Measurements from ENCODE around the gene FBXO2.

The FBXO2 gene

DNA sequence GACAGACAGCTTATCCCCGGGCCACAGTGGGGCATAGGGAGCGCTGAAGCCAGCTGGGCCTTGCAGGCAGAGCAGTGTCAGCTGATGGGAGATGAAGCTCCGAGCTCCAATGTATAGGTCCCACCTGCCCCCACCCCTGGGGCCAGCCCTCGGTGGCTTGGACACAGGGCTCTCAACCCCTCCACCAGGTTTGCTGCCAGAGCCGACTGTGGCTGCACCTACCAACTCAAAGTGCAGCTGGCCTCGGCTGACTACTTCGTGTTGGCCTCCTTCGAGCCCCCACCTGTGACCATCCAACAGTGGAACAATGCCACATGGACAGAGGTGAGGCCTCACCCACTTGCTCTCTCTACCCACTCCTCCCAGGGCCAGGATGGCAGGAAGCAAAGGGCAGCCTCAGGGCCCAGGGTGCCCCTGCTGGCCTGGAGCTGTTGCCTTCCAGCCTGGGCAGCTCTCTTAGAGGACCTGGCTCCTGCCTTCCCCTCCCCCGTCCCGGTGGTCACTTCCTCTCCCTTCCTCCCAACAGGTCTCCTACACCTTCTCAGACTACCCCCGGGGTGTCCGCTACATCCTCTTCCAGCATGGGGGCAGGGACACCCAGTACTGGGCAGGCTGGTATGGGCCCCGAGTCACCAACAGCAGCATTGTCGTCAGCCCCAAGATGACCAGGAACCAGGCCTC lies 19.0 kb upstream of the FBXO2 start:
- H3K4me3 ChIP-seq (ENCODE audit: low read depth, low read length) = no peak overlapping the region
- TF ChIP-seq, protein P1, sequence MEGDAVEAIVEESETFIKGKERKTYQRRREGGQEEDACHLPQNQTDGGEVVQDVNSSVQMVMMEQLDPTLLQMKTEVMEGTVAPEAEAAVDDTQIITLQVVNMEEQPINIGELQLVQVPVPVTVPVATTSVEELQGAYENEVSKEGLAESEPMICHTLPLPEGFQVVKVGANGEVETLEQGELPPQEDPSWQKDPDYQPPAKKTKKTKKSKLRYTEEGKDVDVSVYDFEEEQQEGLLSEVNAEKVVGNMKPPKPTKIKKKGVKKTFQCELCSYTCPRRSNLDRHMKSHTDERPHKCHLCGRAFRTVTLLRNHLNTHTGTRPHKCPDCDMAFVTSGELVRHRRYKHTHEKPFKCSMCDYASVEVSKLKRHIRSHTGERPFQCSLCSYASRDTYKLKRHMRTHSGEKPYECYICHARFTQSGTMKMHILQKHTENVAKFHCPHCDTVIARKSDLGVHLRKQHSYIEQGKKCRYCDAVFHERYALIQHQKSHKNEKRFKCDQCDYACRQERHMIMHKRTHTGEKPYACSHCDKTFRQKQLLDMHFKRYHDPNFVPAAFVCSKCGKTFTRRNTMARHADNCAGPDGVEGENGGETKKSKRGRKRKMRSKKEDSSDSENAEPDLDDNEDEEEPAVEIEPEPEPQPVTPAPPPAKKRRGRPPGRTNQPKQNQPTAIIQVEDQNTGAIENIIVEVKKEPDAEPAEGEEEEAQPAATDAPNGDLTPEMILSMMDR (IDR thresholded peaks at IDR 0.05; ENCODE audit: low read depth, low read length) = no peak

DNA sequence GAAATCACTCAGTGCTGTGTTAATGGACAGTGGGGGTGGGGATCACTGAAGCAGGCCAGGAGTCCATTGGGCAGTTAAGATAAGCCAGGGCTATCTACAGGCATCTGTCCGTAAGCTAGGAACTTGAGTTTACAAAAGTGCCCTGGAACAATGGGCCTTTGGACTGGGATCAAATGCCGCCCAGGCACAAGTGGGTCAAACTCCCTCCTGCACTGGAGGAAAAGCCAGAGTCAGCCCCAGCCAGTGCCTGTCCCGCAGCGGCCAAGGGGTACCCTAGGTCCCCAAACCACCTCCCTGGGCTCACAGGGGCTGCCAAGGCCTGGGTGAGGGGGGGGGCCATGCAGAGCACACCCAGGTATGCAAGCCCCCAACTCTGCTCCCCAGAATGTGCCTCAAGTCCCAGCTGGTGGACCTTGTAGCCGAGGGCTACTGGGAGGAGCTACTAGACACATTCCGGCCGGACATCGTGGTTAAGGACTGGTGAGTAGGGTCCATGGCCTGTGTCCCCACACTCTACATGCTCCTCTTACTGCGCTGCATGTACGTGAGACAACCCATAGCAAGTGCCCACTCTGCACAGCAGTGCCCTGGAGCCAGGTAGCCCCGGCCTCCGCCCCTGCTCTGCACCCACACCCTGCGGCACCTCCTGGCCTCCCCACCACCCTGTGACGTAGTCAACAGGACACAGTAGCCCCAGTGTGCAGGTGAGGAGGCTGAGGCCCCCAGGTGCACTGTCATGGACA lies 17.5 kb upstream of the FBXO2 start:
- TF ChIP-seq, protein P1 (IDR thresholded peaks at IDR 0.05; ENCODE audit: low read depth, low read length) = no peak

DNA sequence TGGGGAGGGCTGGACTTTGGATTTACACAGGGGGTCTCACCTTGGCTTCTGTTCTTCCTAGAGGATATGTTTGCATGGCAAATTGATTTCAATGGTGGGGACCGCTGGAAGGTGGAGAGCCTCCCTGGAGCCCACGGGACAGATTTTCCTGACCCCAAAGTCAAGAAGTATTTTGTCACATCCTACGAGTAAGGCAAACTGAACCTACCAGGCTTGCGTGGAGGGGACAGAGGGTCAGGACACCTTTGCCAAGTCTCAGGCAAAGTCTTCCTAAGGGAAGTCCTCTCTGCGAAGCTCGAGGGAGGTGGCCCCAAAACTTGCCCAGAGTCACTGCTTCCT lies 16.9 kb upstream of the FBXO2 start:
- TF ChIP-seq, protein P1 (IDR thresholded peaks at IDR 0.05; ENCODE audit: low read depth, low read length) = no peak
- H3K4me3 ChIP-seq (ENCODE audit: low read depth, low read length) = no peak overlapping the region

More for the DNA sequence above, 17.5 kb upstream of the FBXO2 start:
- H3K4me3 ChIP-seq (ENCODE audit: low read depth, low read length) = no peak overlapping the region

DNA sequence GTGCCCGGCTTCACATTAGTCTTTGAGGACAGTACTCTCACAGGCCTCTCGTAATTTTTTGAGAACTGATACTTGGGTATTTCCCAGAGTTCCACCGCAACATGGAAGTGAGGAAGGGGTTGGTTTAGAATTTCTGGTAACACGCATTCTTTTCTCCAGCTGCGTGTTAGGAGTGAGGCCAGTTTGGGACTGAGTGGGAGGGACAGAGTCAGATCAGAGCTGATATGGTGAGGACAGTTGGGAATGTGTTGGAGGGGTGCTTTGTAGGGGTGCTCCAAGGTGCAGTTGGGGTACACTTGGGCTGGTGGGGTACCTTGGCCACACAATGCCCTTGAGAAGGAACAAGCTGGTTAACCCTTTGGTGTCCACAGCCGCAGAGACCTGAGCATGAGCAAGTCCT lies 16.5 kb upstream of the FBXO2 start:
- no peak overlapping the region for H3K4me3 ChIP-seq (ENCODE audit: low read depth, low read length)
- TF ChIP-seq, protein P1 (IDR thresholded peaks at IDR 0.05; ENCODE audit: low read depth, low read length) = no peak

DNA sequence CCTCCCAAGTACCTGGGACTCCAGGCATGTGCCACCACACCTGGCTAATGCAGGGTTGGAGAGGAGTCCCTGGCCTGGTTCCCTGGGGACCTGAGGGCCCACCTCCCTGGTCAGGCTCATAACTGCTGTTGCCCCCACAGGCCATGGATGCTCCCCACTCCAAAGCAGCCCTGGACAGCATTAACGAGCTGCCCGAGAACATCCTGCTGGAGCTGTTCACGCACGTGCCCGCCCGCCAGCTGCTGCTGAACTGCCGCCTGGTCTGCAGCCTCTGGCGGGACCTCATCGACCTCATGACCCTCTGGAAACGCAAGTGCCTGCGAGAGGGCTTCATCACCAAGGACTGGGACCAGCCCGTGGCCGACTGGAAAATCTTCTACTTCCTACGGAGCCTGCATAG lies 14.3 kb upstream of the FBXO2 start:
- TF ChIP-seq, protein P1 (IDR thresholded peaks at IDR 0.05; ENCODE audit: low read depth, low read length) = no peak
- H3K4me3 ChIP-seq (ENCODE audit: low read depth, low read length) = no peak overlapping the region

DNA sequence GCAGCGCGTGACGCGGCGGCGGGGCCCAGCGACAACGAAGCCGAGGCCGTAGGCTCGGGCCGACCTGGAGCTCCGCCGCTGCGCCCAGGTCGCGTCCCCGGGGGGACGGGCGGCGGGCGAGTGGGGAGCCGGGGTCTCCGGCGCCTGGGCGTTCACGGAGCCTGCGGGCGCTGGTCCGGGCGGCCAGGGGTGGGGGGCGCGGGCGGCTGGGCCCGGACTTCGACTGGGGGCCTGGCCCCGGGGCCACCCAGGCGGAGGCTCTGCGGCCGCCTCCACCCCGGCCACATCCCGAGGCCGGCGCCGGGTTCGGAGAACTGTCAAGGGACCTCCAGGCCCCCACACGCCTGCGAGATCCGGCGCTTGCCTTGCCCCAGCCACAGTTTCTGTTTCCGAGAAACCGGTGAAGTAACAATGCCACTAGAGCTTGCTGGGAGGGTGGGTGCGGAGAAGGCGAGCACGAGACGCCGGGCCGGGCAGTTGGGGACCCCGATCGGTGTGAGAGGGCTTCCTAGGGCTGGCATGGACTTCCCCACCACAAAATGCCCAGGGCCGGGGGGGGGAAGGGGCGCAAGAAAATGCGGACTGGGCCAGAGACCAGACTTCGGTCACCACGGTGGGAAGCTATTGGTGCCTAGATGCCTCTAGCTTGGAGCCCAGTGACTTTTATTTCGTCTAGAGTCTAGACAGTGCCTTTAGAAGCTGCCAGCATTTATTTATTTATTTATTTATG lies 10.3 kb upstream of the FBXO2 start:
- TF ChIP-seq, protein P1 (IDR thresholded peaks at IDR 0.05; ENCODE audit: low read depth, low read length) = no peak
- peak overlapping the region; percentile 50 for H3K4me3 ChIP-seq (ENCODE audit: low read depth, low read length)

DNA sequence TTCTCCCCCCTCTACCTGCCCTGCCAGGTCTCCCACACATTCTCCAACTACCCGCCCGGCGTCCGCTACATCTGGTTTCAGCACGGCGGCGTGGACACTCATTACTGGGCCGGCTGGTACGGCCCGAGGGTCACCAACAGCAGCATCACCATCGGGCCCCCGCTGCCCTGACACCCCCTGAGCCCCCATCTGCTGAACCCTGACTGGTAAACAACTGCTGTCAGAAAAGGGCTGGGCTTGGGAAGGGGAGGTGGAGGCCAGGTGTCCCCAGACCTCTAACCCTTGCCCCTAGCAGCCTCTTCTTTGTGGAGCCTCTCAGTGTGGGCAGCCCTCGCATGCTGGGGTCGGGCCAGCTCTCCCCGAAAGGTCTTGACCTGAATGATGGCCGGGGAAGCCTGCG lies 6.9 kb upstream of the FBXO2 start:
- no peak overlapping the region for H3K4me3 ChIP-seq (ENCODE audit: low read depth, low read length)
- TF ChIP-seq, protein P1 (IDR thresholded peaks at IDR 0.05; ENCODE audit: low read depth, low read length) = no peak

Measured in WI38 (cell line).